Activated gamma-delta T cell treated with anti-CD3 and anti-CD28 coated beads, Interleukin-2, amount 50 U/mL, for 16 hours (primary cell): Measurements from ENCODE around the gene BTBD2.

Source experiments
- DNase-seq: peaks from one replicate; pipeline ENCODE4 v3.0.0-alpha.2; 2020; ENCODE audit warnings: low read depth

BTBD2 gene

DNA sequence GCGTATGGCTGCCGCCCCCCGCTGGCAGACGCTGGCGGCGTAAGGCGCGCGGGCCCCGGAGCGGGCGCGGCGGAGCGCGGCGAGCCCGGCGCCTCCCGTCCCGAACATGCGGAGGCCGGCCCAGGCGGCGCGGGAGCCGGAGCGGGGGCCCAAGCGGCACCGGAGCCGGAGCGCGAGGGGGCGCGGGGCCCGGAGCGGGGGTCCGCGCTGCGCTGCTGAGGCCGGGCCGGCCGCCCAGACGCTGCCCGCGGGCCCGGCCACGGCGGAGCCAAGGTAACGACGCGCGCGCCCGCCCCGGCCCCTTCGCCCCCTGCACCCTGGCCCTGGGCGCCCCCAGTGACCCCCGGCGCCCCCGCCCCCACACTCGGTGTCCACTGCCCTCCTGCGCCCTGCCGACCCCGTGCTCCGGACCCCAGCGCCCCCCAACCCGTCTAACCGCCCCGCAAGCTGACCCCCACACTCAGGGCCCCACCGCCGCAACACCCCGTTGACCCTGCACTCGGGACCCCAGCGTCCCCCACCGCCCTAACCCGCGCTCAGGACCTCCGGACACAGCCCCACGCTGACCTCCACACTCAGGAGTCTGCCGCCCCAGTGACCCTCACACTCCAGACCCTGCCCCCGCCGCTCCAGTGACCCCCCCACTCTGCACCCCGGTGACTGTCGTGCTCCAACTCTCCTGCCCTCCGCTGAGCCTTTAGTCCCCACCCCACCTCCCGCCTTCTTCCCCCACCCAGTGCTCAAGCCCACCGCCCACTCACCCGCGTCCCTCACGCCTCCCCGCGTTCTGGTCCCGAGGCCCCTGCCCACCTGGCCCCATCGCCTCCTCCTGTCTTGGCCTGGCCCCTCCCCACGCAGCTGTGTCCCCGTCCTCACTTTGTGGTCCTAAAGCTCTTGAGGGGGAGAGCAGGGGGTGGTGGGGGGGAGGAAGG is 74.1 kb downstream of the BTBD2 start, which contains the start of gene CSNK1G2:
CSNK1G2 (plus strand) TSS at position 27 of the 932 bp plus-strand sequence. CDS start 28,601 bp downstream, outside the sequence.
- DNase-seq = no peak

DNA sequence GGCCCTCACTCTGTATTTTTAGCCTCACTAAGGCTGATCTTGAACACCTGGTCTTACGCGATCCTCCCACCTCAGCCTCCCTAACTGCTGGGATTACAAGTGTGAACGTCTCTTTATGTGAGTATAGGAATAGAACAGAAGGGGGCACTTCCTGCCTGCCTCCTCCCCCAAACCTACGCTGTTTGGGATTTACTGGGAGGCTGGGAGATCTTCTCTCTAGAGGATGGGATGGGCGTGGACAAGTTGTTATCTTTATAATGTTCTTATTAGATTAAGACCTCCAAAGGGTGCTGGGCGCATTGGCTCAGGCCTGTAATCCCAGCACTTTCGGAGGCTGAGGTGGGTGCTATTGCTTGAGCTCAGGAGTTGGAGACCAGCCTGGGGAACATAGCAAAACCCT is 77.4 kb downstream of the BTBD2 start:
- no peak for DNase-seq

DNA sequence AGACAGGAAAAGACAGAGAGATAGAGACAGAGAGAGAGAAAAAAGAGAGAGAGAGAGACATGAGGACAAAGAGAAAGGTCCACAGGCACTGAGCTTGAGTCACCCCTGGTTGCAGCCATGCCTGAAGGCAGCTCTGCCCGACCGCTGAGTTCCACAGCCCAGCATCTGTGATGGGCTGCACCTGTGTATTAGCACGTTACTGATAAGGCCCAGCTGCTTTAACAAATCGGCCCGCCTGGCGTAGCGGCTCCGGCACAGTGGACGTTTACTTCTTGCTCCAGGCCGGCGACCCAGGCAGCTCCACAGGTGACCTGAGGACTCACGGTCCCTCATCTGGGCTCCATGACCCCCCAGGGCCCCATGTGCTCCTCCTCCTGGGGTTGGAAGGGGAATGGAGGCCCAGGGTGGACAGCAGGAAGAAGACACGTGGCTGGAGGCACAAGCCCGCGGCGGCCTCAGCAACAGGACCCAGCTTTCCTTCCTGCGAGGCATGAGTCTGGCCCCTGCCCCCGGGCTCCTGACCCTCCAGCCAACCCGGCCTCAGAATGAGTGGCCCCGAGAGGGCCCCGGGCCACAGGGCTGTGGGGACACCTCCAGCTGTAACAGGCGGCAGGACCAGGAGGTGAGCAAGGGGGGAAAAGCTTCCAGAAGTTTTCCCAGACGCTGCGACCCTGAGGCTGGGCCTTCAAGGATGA is 78.5 kb downstream of the BTBD2 start:
- DNase-seq = no peak

DNA sequence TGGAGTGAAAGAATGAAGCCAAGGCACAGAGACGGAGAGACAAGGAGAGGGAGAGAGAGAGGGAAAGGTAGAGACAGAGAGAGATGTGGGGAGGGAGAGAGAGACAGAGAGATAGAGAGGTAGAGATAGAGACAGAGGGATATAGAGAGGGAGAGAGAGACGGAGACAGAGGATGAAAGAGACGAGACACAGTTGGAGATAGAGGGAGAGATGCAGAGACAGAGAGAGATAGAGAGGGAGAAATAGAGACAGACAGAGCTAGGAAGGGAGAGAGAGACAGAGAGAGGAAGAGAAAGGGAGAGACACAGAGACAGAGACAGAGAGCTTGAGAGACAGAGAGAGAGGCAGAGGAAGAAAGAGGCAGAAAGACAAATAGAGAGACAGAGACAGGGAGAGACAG is 79.1 kb downstream of the BTBD2 start:
- no peak for DNase-seq

DNA sequence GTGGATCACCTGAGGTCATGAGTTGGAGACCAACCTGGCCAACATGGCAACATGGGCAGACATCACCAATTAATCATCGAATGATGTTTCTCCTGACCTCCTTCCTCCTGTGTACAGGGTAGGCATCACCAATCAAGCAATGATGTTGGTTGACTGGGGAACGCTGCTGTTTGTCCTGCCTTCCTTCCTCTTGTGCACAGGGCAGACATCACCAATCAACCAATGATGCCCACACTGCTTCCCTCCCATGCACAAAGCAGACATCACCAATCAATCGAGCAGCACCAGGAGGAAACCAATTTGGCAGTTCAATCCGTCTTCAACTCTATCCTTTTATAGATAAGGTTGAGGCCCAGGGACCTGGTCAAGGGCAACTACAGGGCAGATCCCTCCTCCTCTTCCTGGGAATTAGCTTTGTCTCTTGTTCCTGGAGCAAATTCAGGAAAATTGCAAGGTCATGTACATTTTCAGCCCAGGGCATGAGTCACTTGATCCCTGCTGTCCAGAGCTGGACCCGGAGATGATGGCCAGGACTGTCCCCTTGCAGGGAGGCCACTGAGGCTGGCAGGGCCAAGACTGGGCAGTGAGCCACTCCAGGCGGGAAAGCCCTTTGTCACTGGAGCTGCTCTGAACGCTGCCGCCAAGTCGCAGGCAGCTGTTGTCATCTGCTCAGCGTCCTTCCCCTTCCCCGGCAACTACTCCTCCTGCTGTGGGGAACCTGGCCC is 79.9 kb downstream of the BTBD2 start:
- no peak for DNase-seq
